ENCODE results near the gene SAMD5. TPM values are rescaled to one million over a fixed set of nuclear protein-coding genes. Genes with fewer than 3 reads are reported as not detected.

Gene SAMD5
- total RNA-seq, 1 experiment from 2014 or later: 0.04 TPM

DNA sequence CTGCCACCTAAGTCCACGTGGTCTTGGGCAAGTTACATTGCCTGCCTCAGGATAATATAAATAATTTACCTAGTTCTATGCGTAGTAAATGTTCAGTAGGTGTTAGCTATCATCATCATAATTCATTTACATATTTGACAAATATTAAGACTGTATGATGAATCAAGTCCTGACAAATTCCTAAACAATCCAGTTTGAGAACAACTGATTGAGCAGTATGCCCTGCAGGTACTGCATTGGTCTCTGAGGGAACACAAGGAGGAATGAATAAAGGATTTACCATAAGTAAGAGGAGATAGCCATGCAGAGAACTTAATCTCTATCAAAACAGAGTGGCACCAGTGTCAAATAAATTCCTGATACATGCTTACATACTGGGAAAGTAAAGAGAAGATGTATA lies 70.4 kb downstream of the SAMD5 start:
- WGBS (ENCODE audit: extremely low coverage, insufficient read length, low lambda C conversion rate): no CpG with 5 or more reads among the region's 2 CpGs
- Histone ChIP-seq H3K56ac (ENCODE audit: insufficient read length, low read depth, low read length) (no peak overlapping the region), H2AFZ (ENCODE audit: low read length) (no peak overlapping the region)

More for the DNA sequence above, 70.4 kb downstream of the SAMD5 start:
- Histone ChIP-seq H3K27me3 (ENCODE audit: insufficient read depth, low read length) (no peaks in the 10 kb centered on the region), H3K4me2 (ENCODE audit: insufficient read depth, insufficient read length, low read length) (no peak overlapping the region), H4K20me1 (ENCODE audit: control insufficient read depth, insufficient read depth, insufficient read length) (no peaks in the 10 kb centered on the region), H3K18ac (ENCODE audit: insufficient read length, low read depth, low read length) (no peak overlapping the region), H3K23me2 (ENCODE audit: insufficient read length, low read depth, low read length, poor library complexity, severe bottlenecking) (no peaks in the 10 kb centered on the region), H4K8ac (replicated peaks; ENCODE audit: insufficient read length, low read depth, low read length) (no peak overlapping the region), H2BK12ac (ENCODE audit: insufficient read length, low read depth, low read length) (no peak overlapping the region), H2BK15ac (ENCODE audit: low read depth, low read length) (no peak overlapping the region), H2BK5ac (ENCODE audit: insufficient read length, low read length) (no peak overlapping the region), H2BK20ac (ENCODE audit: low read depth, low read length, poor library complexity, severe bottlenecking) (no peak overlapping the region), H3K23ac (ENCODE audit: insufficient read length, low read depth, low read length) (no peak overlapping the region), H3K4me1 (ENCODE audit: insufficient read depth, low read length) (no peaks in the 10 kb centered on the region), H3K9ac (ENCODE audit: extremely low read depth, insufficient read length, low read length) (no peak overlapping the region), H3K27ac (ENCODE audit: insufficient read length, low read depth, low read length) (no peak overlapping the region), H3K79me1 (ENCODE audit: insufficient read depth, low read depth, low read length, poor library complexity, severe bottlenecking) (no peaks in the 10 kb centered on the region), H3K4ac (ENCODE audit: low read depth, low read length) (no peak overlapping the region), H3K79me2 (ENCODE audit: insufficient read depth, low read length) (no peaks in the 10 kb centered on the region), H4K91ac (ENCODE audit: insufficient read length, low read depth, low read length) (no peak overlapping the region), H3T11ph (ENCODE audit: low read length) (no peak overlapping the region), H4K5ac (ENCODE audit: insufficient read length, low read depth, low read length) (no peak overlapping the region), H3K14ac (ENCODE audit: insufficient read depth, low read length) (no peak overlapping the region), H2BK120ac (ENCODE audit: low read depth, low read length, poor library complexity, severe bottlenecking) (no peak overlapping the region), H3K9me3 (ENCODE audit: control insufficient read depth, low read depth, low read length) (no peaks in the 10 kb centered on the region), H2AK5ac (ENCODE audit: insufficient read length, low read length) (no peak overlapping the region)
- H3K4me1 Mint-ChIP-seq: no peaks in the 10 kb centered on the region
- no peak overlapping the region for H3K4me3 Mint-ChIP-seq
- H3K36me3 Mint-ChIP-seq (ENCODE audit: insufficient read depth in 1 of 3, low read depth in 3 of 3): no peaks in the 10 kb centered on the region
- H3K27me3 Mint-ChIP-seq (ENCODE audit: low read depth): no peaks in the 10 kb centered on the region
- no peaks in the 10 kb centered on the region; a peak in 1 of 5 replicates for H3K9me3 Mint-ChIP-seq
- DNase-seq: no peak
- TF ChIP-seq, protein P1, sequence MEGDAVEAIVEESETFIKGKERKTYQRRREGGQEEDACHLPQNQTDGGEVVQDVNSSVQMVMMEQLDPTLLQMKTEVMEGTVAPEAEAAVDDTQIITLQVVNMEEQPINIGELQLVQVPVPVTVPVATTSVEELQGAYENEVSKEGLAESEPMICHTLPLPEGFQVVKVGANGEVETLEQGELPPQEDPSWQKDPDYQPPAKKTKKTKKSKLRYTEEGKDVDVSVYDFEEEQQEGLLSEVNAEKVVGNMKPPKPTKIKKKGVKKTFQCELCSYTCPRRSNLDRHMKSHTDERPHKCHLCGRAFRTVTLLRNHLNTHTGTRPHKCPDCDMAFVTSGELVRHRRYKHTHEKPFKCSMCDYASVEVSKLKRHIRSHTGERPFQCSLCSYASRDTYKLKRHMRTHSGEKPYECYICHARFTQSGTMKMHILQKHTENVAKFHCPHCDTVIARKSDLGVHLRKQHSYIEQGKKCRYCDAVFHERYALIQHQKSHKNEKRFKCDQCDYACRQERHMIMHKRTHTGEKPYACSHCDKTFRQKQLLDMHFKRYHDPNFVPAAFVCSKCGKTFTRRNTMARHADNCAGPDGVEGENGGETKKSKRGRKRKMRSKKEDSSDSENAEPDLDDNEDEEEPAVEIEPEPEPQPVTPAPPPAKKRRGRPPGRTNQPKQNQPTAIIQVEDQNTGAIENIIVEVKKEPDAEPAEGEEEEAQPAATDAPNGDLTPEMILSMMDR (conservative IDR thresholded peaks at IDR 0.05): no peak
- no peak overlapping the region for H3K27ac Mint-ChIP-seq
